Left ventricle myocardium inferior (tissue), 1 donor: Measurements from ENCODE around the gene FLACC1. TPM values are rescaled to one million over a fixed set of nuclear protein-coding genes. Genes with fewer than 3 reads are reported as not detected.
A peak's percentile ranks its signal among the peaks of the same experiment; 100 is the strongest.

Experiments
- DNase-seq: peaks from one replicate; pipeline ENCODE4 v3.0.0-alpha.2; 2020
- H3K27ac ChIP-seq: fragments of 200-600 bp; replicated peaks from 2 replicates; pipeline ENCODE4 v1.8.0; 2021
- H3K27me3 ChIP-seq: fragments of 200-600 bp; 2 replicates; pipeline ENCODE4 v1.8.0; 2021; ENCODE audit warnings: low read depth
- H3K36me3 ChIP-seq: fragments of 200-600 bp; 2 replicates; pipeline ENCODE4 v1.8.0; 2021
- H3K4me1 ChIP-seq: fragments of 200-600 bp; 2 replicates; pipeline ENCODE4 v1.8.0; 2021
- H3K4me3 ChIP-seq: fragments of 200-600 bp; 2 replicates; pipeline ENCODE4 v1.8.0; 2021; ENCODE audit warnings: mild to moderate bottlenecking, moderate library complexity
- H3K9me3 ChIP-seq: fragments of 200-600 bp; replicated peaks from 2 replicates; pipeline ENCODE4 v1.8.0; 2021
- intact Hi-C: fragments of 100-400 bp; cut with micrococcal nuclease; formaldehyde crosslinking; loops from one replicate; pipeline ENCODE4 v1.11.0; 2022
- total RNA-seq: library from RNA; stranded (reverse); fragmentation: NEBNext Ultra II Directional; extraction: Animal tissue kit (Norgen Biotek cat#: 25700); gene quantifications from one replicate; pipeline ENCODE4 v1.2.1, GENCODE V29; 2021
- TF ChIP-seq, protein P1 (sequence below): fragments of 200-600 bp; IDR thresholded peaks from 2 replicates; pipeline ENCODE4 v1.8.0; 2021; ENCODE audit warnings: antibody characterized with exemption, mild to moderate bottlenecking, borderline replicate concordance
- donor health status: DM: no; HTN: yes; CAD: no; lungs with severe emphysema.

FLACC1 gene
- total RNA-seq, 1 donor from 2014 or later = 11.8 TPM

DNA sequence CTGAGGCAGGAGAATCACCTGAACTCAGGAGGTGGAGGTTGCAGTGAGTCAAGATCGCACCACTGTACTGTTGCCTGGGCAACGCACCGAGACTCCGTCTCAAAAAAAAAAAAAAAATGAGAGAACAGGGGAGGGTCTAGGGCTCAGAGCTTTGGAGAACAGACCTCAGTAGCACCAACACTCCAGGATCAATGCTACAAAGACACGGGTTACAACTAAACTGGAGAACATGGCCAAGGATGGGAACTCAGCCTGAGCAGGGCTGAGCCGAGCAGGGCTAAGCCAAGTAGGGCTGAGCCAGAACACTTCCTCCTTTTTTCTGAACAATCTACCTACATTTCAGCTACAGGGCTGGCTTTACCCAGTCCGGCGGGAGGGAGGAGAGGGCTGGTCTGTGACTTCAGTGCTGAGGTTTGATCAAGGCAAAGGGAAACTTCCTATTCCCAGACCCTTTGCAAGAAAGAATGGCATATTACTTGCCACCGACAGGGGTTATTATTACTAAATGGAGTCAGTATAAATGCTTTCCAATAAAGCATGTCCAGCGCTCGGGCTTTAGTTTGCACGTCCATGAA is 99.7 kb downstream of the FLACC1 start:
- Histone ChIP-seq H3K9me3 (no peaks in the 10 kb centered on the region), H3K27ac (peak overlapping the region; percentile 88), H3K27me3 (no peaks in the 10 kb centered on the region), H3K4me3 (peak overlapping the region; percentile 73), H3K36me3 (no peaks in the 10 kb centered on the region), H3K4me1 (peaks cover 28% of the 10 kb centered on the region)
- peak; percentile 27 for DNase-seq
- TF ChIP-seq, protein P1, sequence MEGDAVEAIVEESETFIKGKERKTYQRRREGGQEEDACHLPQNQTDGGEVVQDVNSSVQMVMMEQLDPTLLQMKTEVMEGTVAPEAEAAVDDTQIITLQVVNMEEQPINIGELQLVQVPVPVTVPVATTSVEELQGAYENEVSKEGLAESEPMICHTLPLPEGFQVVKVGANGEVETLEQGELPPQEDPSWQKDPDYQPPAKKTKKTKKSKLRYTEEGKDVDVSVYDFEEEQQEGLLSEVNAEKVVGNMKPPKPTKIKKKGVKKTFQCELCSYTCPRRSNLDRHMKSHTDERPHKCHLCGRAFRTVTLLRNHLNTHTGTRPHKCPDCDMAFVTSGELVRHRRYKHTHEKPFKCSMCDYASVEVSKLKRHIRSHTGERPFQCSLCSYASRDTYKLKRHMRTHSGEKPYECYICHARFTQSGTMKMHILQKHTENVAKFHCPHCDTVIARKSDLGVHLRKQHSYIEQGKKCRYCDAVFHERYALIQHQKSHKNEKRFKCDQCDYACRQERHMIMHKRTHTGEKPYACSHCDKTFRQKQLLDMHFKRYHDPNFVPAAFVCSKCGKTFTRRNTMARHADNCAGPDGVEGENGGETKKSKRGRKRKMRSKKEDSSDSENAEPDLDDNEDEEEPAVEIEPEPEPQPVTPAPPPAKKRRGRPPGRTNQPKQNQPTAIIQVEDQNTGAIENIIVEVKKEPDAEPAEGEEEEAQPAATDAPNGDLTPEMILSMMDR = no peak
- intact Hi-C loops = no loop called here

DNA sequence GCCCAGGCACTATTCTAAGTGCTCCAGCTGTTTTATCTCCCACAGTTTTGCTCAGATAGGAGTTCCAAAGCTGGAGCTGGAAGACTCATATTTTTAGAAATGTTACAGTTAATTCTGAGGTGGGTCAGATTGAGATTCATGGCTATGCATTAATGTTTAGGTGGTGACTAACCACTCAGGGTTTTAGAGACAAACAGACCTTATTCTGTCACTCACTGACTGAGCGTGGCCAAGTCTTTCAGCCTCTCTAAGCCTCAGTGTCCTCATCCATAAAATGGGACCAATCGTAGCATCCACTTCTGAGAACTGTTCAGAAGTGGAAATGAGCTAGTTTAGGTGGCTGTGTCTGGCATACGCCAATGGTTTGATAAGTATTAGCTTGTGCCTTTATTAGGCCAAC is 101.1 kb downstream of the FLACC1 start:
- no peak for DNase-seq
- Histone ChIP-seq H3K27me3 (no peaks in the 10 kb centered on the region), H3K9me3 (no peaks in the 10 kb centered on the region), H3K4me3 (no peak overlapping the region), H3K36me3 (no peaks in the 10 kb centered on the region), H3K4me1 (peaks cover 28% of the 10 kb centered on the region), H3K27ac (no peak overlapping the region)
- intact Hi-C loops = no loop called here
- TF ChIP-seq, protein P1 = no peak

DNA sequence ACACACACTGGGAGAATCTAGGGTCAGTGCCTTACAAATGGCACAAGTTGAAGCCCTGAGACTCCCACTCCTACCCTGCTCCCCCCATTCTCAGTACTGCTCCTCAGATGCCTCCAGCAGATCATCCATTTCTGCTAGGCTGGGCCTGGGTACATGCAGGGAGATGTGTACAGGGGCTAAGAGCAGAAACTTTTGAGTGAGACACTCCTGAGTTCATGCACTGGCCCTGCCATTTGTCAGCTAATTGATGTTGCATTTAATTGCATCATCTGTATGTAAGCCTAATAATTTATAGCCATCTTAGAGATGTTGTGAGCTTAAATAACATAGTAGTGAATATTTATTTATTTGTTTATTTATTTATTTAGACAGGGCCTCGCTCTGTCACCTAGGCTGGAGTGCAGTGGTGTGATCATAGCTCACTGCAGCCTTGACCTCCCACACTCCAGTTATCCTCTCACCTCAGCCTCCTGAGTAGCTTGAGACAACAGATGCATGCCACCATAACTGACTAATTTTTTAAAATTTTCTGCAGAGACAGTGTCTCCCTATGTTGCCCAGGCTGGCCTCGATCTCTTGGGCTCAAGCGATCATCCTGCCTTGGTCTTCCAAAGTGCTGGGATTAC is 101.6 kb downstream of the FLACC1 start:
- Histone ChIP-seq H3K4me1 (peaks cover 28% of the 10 kb centered on the region), H3K27me3 (no peaks in the 10 kb centered on the region), H3K27ac (no peak overlapping the region), H3K36me3 (no peaks in the 10 kb centered on the region), H3K4me3 (no peak overlapping the region), H3K9me3 (no peaks in the 10 kb centered on the region)
- intact Hi-C loops = no loop called here
- DNase-seq = no peak
- TF ChIP-seq, protein P1 = no peak

DNA sequence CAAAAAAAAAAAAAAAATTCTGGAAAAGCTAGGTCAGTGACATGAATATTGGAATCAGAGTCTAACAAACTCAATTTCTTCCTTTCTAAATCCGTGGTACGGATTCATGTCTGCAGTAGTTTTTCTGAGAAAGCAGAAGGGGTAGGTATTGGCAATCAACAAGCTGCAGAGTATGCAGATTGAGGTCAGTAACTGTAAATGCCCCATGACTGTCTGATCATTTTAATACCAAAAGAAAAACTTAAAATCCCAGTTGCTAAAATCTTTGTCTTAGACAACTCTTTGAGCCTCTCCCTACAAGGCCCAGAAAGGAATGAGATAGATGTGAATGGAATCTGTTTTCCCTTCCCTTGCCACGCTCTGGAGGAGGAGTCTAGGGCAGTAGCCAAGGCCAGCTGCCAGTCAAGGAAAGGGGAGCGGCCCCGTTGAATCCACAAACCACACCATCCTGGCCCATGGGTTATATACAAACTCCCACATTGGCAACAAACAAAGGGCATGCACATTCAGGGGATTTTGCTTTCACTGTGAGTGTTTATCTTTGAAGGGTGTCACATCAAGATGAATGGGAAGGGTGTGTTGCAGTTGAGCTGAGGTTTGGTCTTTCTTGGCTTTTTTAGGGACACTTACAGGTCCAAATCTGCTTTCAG is 102.9 kb downstream of the FLACC1 start:
- TF ChIP-seq, protein P1 = no peak
- Histone ChIP-seq H3K27me3 (no peaks in the 10 kb centered on the region), H3K27ac (no peak overlapping the region), H3K9me3 (no peaks in the 10 kb centered on the region), H3K4me3 (no peak overlapping the region), H3K36me3 (no peaks in the 10 kb centered on the region), H3K4me1 (peaks cover 20% of the 10 kb centered on the region)
- no peak for DNase-seq
- intact Hi-C loops = no loop called here

DNA sequence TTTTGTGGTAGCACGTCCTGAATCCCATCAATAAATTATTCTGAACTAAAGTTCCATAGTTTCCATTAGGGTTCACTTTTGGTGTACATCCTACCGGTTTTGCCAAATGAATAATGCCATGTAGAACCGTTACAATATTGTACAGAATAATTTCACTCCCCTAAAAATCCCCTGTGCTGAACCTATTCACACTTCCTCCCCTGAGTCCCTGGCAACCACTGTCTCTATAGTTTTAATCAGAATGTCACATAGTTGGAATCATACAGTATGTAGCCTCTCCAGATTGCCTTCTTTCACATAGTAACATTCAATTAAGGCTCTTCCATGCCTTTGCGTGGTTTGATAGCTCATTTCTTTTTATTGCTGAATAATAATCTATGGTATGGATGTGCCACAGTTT is 106.4 kb downstream of the FLACC1 start:
- Histone ChIP-seq H3K9me3 (no peaks in the 10 kb centered on the region), H3K4me3 (no peak overlapping the region), H3K27ac (no peak overlapping the region), H3K27me3 (no peaks in the 10 kb centered on the region), H3K4me1 (no peaks in the 10 kb centered on the region), H3K36me3 (no peaks in the 10 kb centered on the region)
- intact Hi-C loops = no loop called here
- no peak for DNase-seq
- TF ChIP-seq, protein P1 = no peak
